Mammary epithelial cell (primary cell): ENCODE results near the gene GRPEL2.

ENCODE experiments used
- EZH2 ChIP-seq: IDR thresholded peaks from 2 replicates; pipeline ENCODE4 v1.6.1; 2012; ENCODE audit warnings: low read length, inconsistent platforms, borderline replicate concordance
- TF ChIP-seq, protein P1 (sequence below), 2 donors: IDR thresholded peaks in 1 of 2; conservative IDR thresholded peaks in 1 of 2; 2 replicates each; pipeline ENCODE4 v1.5.1; 2011 to 2012; ENCODE audit warnings: inconsistent platforms in 2 of 2, low read length in 2 of 2, mild to moderate bottlenecking in 2 of 2, control low read depth in 1 of 2, low read depth in 1 of 2; ENCODE audit not compliant: insufficient read depth in 1 of 2; ENCODE audit errors: extremely low read depth in 1 of 2

DNA sequence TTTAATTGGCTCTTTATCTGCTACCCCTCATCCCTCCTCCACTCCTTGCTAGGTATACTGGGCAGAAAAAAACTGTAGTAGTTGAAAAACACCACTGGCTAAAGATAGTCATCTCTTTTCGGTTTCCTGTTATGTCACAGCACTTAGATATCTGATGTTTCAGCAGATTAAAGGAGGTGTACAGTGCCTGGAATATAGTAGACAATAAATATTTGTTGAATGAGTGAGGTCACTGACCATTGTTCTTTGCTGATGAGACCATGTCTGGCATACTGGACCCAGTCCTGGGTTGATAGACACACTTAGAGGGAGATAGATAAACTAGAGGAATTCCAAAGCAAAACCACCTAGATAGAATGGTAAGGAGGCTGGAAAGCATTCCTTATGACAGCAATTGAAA, 3.2 kb downstream of the GRPEL2 start:
- TF ChIP-seq, protein P1, sequence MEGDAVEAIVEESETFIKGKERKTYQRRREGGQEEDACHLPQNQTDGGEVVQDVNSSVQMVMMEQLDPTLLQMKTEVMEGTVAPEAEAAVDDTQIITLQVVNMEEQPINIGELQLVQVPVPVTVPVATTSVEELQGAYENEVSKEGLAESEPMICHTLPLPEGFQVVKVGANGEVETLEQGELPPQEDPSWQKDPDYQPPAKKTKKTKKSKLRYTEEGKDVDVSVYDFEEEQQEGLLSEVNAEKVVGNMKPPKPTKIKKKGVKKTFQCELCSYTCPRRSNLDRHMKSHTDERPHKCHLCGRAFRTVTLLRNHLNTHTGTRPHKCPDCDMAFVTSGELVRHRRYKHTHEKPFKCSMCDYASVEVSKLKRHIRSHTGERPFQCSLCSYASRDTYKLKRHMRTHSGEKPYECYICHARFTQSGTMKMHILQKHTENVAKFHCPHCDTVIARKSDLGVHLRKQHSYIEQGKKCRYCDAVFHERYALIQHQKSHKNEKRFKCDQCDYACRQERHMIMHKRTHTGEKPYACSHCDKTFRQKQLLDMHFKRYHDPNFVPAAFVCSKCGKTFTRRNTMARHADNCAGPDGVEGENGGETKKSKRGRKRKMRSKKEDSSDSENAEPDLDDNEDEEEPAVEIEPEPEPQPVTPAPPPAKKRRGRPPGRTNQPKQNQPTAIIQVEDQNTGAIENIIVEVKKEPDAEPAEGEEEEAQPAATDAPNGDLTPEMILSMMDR (conservative IDR thresholded peaks at IDR 0.05 in 1 of 2, IDR thresholded peaks at IDR 0.05 in 1 of 2; ENCODE audit: extremely low read depth in 1 of 2, insufficient read depth in 1 of 2, low read depth in 1 of 2, low read length in 2 of 2): no peak
- TF ChIP-seq EZH2: no peak
